Stimulated activated CD4-positive, alpha-beta T cell treated with anti-CD3 and anti-CD28 coated beads, TNF-alpha, amount 100 ng/mL, for 48 hours (primary cell): ENCODE measurements around the gene C5orf24.
"Not testable (repeated sequence)": the region's sequence is repeated elsewhere in the genome, so short reads cannot be mapped to it uniquely, and the experiment has no call there.

ENCODE experiments used
- DNase-seq, 3 donors: peaks; one replicate each; pipeline ENCODE4 v3.0.0-alpha.2; 2020; ENCODE audit warnings: low read depth in 3 of 3

The C5orf24 gene

DNA sequence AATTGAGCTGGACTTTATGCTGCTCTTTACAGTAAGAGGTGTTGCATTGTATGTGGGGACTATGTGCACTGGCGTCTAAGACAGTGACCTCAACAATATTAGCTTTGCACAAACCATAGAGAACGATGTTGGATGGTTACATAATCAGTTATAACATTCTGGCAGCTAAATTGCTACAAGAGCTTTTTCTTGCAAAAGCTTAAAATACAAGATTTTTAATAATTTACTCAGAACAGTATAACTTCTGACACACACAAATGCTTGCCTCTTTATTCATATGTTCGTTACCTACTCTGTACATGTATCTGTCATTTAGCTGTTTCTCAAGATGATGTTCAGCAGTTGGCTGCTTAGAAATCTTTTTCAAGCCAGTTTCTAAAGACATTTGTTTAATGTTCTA lies 11.6 kb downstream of the C5orf24 start:
- DNase-seq: no peak

DNA sequence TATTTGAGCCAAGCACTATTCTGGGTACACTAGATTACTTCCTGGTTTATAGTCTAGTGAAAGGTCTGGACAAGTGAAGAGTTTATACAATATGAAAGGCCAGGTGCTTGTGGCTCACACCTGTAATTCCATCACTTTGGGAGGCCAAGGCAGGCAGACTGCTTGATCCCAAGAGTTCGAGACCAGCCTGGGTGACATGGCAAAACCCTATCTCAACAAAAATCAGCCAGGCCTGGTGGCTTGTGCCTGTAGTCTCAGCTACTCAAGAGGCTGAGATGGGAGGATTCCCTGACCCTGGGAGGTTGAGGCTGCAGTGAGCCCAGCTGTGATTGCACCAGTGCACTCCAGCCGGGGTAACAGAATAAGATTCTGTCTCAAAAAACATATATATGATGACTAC lies 18.9 kb downstream of the C5orf24 start:
- DNase-seq: no peak

DNA sequence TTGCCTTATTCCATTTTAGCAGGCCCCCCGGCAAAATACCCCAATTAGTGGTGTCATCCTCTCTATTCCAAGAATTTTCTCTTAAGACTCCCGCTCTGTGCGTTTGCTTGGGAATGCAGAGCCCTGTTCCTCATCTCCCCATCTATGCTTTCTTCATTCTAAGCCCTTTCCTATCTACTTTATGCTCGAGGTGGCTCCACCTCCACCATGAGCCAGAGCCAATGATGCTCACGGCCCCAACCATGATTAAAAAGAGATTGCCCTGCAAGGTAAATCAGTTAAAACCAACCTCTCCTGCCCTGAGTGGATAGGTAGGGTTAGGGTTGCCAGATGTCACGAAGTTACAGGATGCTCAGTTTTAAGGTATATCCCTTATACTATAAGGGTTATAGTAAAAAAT lies 27.7 kb downstream of the C5orf24 start:
- no peak for DNase-seq

DNA sequence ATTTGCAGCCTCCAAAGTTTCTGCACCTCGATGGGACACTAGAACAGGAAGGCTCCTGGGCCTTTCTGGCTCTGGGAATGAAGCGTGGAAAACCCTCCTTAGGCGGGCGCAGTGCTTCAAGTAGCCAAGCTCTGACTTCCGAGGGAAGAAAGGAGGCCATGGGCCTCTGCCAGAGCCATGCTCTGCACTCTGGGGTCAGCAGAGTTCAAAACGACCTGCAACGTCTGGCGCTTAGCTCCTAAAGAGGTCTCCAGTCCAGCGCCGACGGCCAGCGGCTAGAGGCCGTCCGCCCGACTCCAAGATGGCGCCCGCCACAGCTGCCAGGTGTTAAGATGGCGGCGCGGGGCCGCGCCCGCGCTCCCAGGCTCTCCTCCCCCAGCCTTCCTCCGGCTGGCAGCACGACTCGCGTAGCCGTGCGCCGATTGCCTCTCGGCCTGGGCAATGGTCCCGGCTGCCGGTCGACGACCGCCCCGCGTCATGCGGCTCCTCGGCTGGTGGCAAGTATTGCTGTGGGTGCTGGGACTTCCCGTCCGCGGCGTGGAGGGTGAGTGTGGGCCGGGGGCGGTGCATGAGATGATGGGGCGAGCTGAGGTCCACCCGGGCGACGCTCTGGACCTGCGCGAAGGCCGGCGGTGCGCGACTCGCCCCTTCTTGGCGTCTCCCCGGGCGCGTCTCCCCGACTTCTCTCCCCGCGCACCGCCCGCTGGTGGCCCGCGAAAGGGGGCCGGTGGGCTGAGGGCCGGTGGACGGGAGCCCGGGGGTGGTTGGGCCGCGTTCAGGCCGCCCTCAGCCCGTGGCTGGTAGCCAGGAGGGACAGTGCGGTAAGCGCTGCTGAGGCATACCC lies 28.4 kb downstream of the C5orf24 start, which contains the start of gene TXNDC15:
TSS of gene TXNDC15 (plus strand) at position 385 of the 844 bp plus-strand sequence. CDS start at position 442, 57 bp downstream.
- peak; percentile 69 to 72 (median 69) for DNase-seq

DNA sequence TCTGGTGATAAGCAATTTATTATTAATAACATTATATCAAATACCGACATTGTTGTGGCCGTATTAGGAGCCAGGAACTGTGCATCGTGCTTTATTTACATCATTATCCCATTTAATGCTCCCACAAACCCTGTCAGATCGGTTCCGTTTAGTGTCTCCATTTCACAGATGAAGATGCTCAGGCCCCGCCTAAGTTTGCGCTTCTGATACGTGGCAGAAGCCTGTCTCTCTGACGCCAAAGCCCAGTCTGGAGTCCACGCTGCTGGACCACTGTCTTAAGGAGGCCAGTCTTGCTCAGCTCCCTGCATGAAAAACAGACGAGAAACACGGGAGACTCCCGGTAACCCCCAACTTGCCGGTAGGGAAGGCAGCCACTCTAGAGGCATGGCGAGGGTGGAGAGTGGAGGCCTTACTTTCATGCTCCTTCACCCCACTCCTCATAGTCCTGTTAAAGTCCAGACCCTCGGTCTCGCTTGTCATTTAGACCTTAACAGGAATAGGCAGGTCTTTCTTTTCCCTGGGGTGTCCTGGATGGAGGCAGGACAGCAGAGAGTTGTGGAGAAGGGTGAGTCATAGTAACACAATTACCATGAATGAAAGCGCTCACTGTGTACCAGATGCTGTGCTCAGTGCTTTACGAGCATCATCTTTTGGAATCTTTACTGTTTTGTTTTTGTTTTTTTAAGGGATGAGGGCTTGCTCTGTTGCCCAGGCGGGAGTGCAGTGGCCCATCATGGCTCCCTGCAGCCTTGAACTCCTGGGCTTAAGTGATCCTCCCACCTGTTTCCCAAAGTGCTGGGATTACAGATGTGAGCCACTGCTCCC lies 29.3 kb downstream of the C5orf24 start:
- DNase-seq: peak; percentile 4 to 28 (median 12)

DNA sequence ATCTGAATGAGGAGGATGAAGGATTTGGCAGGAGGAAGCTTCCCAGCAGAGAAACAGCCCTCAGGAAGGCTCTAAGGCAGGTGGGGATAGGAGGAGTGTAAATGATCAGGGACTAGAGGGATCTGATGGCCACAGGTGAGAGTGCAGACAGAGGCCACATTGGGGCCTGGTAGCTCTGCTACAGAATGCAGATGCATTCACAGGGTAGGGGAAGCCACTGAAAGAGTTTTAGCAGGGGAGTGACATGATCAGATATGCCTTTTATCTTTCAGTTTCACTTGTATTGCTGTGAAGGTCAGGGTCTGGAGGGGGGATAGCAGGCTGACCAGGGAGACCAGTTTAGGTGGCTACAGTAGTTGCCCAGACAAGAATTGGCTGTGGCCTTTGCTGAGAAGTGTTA lies 31.4 kb downstream of the C5orf24 start:
- DNase-seq: no peak

DNA sequence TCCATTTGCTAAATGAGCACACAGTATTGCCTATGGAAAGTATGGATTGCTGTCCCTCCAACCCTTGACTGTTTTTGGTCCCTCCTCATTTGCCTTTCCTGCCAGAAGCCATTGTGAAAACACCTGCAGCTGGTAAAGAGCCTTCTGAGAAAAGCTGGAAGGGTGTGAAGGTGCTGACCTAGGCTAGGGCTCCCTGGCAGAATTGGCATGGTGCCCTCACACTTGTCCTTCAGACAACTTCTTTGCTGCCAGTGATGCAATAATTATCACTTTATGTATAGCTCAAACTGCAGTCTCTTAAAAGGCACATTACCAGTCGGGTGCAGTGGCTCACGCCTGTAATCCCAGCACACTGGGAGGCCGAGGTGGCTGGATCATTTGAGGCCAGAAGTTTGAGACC lies 32.6 kb downstream of the C5orf24 start:
- no peak for DNase-seq

DNA sequence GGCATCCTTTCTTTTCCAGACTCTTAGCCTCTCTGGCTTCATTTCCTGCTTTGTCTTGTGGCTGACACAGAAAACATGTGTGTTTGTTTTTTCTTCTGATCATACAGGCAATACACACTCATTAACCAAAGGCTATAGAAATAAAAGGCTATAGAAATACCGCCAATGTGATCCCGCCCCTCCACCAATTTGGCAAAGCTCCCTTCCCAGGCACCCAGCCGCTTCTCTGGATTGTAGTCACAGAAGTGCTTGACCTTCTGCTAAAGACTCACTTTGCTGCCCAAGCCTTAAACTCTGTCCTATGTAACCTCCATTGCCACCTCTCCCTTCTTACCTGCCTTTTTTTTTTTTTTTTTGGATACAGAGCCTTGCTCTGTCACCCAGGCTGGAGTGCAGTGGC lies 33.7 kb downstream of the C5orf24 start:
- no peak for DNase-seq

DNA sequence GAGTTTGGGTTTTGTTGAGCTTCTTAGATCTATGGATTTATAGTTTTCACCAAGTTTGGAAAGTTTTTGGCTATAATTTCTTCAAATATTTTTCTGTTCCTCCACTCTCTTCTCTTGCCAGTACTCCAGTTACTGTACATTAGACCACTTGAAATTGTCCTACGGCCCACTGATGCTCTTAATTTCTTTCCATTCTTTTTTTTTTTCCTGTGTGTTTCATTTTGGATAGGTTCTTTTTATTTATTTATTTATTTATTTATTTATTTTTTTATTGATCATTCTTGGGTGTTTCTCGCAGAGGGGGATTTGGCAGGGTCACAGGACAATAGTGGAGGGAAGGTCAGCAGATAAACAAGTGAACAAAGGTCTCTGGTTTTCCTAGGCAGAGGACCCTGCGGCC lies 35.2 kb downstream of the C5orf24 start:
- not testable (repeated sequence) for DNase-seq

DNA sequence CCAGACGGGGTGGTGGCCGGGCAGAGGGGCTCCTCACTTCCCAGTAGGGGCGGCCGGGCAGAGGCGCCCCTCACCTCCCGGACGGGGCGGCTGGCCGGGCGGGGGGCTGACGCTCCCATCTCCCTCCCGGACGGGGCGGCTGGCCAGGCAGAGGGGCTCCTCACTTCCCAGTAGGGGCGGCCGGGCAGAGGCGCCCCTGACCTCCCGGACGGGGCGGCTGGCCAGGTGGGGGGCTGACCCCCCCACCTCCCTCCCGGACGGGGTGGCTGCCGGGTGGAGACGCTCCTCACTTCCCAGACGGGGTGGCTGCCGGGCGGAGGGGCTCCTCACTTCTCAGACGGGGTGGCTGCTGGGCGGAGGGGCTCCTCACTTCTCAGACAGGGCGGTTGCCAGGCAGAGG lies 35.9 kb downstream of the C5orf24 start:
- DNase-seq: not testable (repeated sequence)

DNA sequence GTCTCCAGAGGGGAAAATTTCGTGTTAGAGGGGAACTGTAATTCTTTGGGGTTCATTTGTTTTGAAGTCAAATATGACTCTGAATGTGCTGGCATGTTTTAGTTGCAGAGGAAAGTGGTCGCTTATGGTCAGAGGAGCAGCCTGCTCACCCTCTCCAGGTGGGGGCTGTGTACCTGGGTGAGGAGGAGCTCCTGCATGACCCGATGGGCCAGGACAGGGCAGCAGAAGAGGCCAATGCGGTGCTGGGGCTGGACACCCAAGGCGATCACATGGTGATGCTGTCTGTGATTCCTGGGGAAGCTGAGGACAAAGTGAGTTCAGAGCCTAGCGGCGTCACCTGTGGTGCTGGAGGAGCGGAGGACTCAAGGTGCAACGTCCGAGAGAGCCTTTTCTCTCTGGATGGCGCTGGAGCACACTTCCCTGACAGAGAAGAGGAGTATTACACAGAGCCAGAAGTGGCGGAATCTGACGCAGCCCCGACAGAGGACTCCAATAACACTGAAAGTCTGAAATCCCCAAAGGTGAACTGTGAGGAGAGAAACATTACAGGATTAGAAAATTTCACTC lies 41.9 kb downstream of the C5orf24 start:
- DNase-seq: no peak

DNA sequence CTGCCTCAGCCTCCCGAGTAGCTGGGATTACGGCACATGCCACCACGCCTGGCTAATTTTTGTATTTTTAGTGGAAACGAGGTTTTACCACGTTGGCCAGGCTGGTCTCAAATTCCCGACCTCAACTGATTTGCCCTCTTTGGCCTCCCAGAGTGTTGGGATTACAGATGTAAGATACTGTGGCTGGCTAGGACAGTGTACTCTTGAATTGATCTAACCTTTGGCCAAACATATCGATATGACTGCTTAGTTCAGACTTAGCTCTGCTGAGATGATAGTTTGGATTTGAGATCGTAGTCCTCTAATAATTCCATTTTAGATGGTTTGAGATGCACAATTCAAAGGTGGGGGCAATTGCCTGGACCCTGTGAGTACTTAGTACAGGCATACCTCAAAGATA lies 43.6 kb downstream of the C5orf24 start:
- DNase-seq: no peak

DNA sequence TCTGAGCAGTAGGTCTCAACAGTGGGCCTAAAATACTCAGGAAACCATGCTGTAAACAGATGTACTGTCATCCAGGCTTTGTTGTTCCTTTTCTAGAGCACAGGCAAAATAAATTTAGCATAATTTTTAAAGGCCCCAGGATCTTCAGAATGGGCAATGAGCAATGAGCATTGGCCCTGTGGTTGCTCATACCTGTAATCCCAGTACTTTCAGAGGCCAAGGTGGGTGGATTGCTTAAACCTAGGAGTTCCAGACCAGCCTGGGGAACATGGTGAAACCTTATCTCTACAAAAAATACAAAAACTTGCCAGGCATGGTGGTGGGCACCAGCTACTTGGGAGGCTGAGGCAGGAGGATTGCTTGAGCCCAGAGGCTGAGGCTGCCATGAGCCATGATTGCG lies 45.7 kb downstream of the C5orf24 start:
- no peak for DNase-seq

DNA sequence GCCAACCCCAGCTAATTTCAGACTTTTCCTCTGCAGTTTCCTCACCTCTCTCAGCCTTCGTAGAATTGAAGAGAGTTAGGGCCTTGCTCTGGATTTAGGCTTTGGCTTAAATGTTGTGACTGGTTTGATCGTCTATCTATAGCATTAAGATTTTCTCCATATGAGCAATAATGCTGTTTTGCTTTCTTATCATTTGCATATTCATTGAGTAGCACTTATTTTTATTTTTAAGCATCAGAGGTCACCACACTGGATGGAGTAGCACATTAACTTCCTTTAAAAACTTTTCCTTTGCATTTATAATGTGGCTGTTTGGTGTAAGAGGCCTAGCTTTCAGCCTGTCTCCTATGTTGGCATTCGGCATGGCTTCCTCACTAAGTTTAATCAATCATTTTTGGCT lies 46.5 kb downstream of the C5orf24 start:
- no peak for DNase-seq

DNA sequence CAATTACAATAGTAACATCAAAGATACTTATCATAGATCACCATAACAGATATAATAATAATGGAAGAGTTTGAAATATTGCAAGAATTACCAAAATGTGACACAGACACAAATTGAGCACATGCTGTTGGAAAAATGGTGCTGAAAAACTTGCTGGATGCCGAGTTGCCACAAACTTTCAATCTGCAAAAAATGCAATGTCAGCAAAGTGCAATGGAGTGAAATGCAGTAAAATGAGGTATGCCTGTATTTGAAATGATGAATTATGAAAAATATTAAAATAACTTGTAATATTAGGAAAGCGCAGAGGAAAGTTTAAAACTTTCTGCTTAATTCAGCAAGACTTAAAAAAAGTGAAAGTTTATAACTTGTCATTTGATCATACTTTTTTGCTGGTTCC lies 47.2 kb downstream of the C5orf24 start:
- no peak for DNase-seq

DNA sequence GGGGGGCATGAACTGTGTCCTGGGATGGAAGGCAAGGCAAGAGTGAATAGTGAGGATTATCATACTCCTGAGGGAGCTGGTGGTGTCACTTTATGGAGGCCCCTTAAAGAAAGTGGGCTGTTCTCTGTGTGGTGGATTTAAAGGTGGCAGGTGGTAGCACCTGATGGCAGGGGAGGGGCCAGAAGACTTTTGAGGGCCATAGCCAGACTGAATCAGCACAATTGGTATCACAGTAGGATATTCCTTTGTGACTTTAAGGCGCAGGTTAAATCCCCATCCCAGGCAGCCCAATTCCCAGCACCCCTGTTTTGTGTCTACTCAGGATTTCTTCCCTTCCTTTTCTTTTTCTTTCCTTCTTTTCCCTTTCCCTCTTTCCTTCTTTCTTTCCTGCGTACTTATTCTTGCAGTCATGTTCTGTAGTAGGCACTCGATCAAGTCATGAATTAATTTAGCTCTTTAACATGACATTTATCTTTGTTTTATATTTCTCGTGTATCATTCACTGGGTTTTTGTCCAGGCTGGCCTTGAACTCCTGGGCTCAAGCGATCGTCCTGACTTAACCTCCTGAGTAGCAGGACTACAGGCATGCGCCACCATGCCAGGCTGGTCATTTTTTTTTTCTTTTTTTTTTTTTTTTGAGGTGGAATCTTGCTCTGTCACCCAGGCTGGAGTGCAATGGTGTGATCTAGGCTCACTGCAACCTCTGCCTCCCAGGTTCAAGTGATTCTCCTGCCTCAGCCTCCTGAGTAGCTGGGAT lies 48.2 kb downstream of the C5orf24 start:
- DNase-seq: no peak

DNA sequence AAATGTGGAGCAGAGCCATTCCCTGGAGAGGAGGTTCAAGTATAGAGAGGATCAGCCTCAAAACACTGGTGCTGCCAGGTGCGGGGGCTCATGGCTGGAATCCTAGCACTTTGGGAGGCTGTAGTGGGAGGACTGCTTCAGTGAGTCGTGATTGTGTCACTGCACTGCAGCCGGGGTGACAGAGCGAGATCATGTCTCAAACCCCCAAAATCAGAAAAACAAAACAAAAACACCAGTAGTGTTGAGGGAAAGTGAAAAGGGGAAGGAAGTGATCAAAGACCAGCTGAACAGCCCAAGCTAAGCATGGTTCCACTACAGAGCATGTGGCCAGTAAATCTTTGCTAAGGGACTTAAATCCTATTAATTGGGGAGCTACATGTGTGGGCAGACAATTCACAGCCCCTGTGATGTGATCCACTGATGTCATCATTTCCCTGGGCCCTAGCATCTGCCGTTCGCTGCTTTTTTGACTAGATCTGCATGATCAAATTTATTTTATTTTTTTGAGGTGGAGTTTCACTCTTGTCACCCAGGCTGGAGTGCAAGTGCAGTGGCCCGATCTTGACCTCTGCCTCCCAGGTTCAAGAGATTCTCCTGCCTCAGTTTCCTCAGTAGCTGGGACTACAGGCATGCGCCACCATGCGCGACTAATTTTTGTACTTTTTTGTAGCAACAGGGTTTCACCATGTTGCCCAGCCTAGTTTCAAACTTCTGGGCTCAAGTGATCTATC lies 56.5 kb downstream of the C5orf24 start:
- no peak for DNase-seq

DNA sequence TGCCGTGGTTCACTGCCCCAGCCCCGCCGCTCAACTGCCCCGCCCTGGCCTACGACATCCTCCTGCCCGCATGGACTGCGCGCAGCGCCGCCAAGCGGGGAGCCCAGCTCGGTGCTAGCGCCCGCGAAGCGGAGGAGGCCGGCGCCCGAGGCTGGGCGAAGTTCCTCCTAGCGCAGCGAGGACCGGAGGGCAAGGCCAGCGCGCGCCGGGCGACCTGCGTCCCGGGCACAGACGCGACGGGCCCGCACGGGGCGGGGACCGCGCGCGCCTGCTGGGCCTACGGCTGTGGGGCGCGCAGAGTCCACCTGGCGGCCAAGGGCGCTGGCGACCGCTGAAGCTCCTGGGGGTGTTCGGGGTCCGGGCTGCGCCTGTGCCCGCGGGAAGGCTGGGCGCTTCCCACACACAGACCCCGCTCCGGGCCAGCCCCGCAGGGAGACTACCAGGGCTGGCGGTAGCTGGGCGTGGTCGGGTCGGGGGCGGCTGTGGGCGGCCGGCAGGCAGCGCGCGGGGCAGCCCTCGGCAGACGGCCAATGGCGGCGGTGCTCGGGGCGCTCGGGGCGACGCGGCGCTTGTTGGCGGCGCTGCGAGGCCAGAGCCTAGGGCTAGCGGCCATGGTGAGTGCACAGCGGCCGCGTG lies 59.0 kb downstream of the C5orf24 start, which contains the start of gene PCBD2:
TSS of gene PCBD2 (plus strand) at position 522 of the 636 bp plus-strand sequence. CDS start at position 531, 9 bp downstream.
- peak; percentile 85 to 91 (median 89) for DNase-seq

DNA sequence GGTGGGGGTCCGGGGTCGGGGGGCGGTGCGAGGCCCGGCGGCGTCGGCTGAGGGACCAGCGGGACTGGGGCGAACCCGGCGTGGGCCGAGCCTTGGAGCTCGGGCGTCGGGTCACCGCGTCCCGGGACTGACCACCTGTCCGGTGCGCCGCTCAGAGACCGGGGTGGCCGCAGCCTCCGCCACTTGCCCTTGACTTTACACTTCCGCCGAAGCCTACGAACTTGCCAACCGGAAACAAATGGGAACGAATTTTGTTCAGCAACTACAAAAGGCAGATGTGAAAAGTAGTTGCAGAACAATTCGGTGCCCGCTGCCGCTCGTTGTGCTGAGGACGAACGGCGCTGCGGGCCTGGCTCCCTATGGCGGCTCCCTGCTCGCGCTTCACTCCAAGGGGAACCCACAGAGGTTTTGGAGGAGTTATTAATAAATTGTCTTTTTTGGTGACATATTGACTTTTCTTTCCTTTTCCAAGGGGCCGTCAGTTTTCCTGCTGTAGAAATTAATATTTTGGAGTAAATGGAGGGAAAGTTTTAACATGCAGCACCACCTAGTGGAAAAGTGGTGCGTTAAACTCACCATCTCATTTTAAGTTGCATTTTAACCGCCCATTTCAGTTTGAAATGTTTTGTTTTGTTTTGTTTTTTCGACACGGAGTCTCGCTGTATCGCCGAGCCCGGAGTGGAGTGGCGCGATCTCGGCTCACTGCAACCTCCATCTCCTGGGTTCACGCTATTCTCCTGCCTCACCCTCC lies 59.7 kb downstream of the C5orf24 start:
- peak in 2 of 3 donors; percentile 37 to 44 for DNase-seq

DNA sequence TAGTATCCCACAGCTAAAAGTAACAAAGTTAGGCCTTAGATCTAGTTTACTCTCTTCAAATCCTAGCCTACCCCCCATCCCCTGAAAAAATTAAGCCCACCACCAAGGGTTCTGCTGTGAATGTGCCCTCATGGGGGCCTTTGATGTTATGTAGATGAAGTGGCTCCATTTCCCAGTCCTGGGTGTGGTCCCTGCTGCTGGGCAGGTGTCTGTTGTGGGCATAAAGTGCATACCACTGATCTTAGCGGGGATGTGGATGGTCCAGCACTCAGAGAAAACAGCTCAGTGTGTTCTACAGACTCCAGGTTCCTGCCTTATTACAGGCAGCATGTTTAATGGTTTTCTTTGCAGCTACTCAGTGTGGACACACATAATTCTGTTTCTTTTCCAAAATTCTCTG lies 61.0 kb downstream of the C5orf24 start:
- DNase-seq: no peak
